GM12878 (cell line): ENCODE results near the gene CD34. TPM values are rescaled to one million over a fixed set of nuclear protein-coding genes. Genes with fewer than 3 reads are reported as not detected.
A peak's percentile ranks its signal among the peaks of the same experiment; 100 is the strongest.

Source experiments
- ATF7 ChIP-seq: fragments of 450-650 bp; IDR thresholded peaks from 2 replicates; pipeline ENCODE4 v1.6.1; 2016; ENCODE audit warnings: low read depth, mild to moderate bottlenecking
- BCL11A ChIP-seq: IDR thresholded peaks from 2 replicates; pipeline ENCODE4 v1.6.1; 2011; ENCODE audit warnings: low read depth, low read length
- BHLHE40 ChIP-seq, 2 experiments: fragments of 450-650 bp in 1 of 2; IDR thresholded peaks; 2 replicates each; pipeline ENCODE4 v1.6.1; 2011 to 2017; ENCODE audit warnings: low read depth in 2 of 2, borderline replicate concordance in 1 of 2, improper control_type of control experiment in 1 of 2, low read length in 1 of 2, mild to moderate bottlenecking in 1 of 2
- CBX3 ChIP-seq: fragments of 200-600 bp; sonication (generic); IDR thresholded peaks from 2 replicates; pipeline ENCODE4 v1.6.1; 2016; ENCODE audit warnings: low read depth, borderline replicate concordance
- EGR1 ChIP-seq, 2 experiments: IDR thresholded peaks; 1 replicate in 1 of 2; 2 replicates in 1 of 2; pipeline ENCODE4 v1.6.1; 2011 to 2012; ENCODE audit warnings: low read depth in 2 of 2, low read length in 2 of 2, borderline replicate concordance in 1 of 2, mild to moderate bottlenecking in 1 of 2, moderate library complexity in 1 of 2
- EP300 ChIP-seq, 2 experiments: fragments of 150-350 bp in 1 of 2; IDR thresholded peaks; 2 replicates each; pipeline ENCODE4 v1.6.1; 2011 to 2012; ENCODE audit warnings: low read depth in 2 of 2, low read length in 2 of 2, borderline replicate concordance in 1 of 2, improper control_type of control experiment in 1 of 2, inconsistent platforms in 1 of 2; ENCODE audit not compliant: control insufficient read depth in 1 of 2
- HSF1 ChIP-seq: fragments of 150-350 bp; IDR thresholded peaks from 2 replicates; pipeline ENCODE4 v1.6.1; 2014; ENCODE audit warnings: mild to moderate bottlenecking, low read depth, low read length
- NR2C1 ChIP-seq: fragments of 450-650 bp; IDR thresholded peaks from 2 replicates; pipeline ENCODE4 v1.6.1; 2017; ENCODE audit warnings: antibody characterized with exemption, mild to moderate bottlenecking, moderate library complexity
- SREBF1 ChIP-seq: IDR thresholded peaks from 2 replicates; pipeline ENCODE4 v1.6.1; 2012; ENCODE audit warnings: mild to moderate bottlenecking, low read length
- SUZ12 ChIP-seq: fragments of 200-600 bp; sonication (generic); IDR thresholded peaks from one replicate; pipeline ENCODE4 v1.6.1; 2018; ENCODE audit warnings: antibody characterized with exemption, mild to moderate bottlenecking; ENCODE audit not compliant: unreplicated experiment
- USF1 ChIP-seq: IDR thresholded peaks from 2 replicates; pipeline ENCODE4 v1.6.1; 2011; ENCODE audit warnings: borderline replicate concordance, low read depth, mild to moderate bottlenecking, moderate library complexity, mixed read lengths, low read length; ENCODE audit not compliant: insufficient read depth; ENCODE audit errors: extremely low read length
- ZNF592 ChIP-seq: fragments of 450-650 bp; IDR thresholded peaks from 2 replicates; pipeline ENCODE4 v1.6.1; 2017; ENCODE audit warnings: mild to moderate bottlenecking, moderate library complexity
- polyA plus RNA-seq, 11 experiments: library from polyadenylated mRNA; depleted of rRNA in 4 of 11; unstranded in 6 of 11; stranded (reverse) in 5 of 11; fragments of >200 nt; fragmentation: Nextera tagmentation in 4 of 11; fragmentation: Illumina TruSeq in 1 of 11; extraction: Ambion mirVana in 4 of 11; extraction: Trizol in 1 of 11; gene quantifications; 1 replicate in 1 of 11; 2 replicates in 10 of 11; pipeline versions ENCODE4 v1.2.1 to v1.2.3, GENCODE V29; 2011 to 2016; ENCODE audit warnings: inconsistent platforms in 2 of 11, missing spikeins in 2 of 11, low read depth in 1 of 11
- total RNA-seq, 4 experiments: library from RNA; depleted of rRNA in 3 of 4; stranded (reverse); fragments of >200 nt in 3 of 4; fragmentation: Illumina TruSeq in 1 of 4; extraction: Trizol in 1 of 4; gene quantifications; 2 replicates each; pipeline versions ENCODE4 v1.2.1 to v1.2.3, GENCODE V29; 2013 to 2021
- TF ChIP-seq, protein P1 (sequence below): fragments of 450-650 bp; IDR thresholded peaks from 2 replicates; pipeline ENCODE4 v1.6.1; 2017; ENCODE audit warnings: low read depth, mild to moderate bottlenecking, moderate library complexity
- TF ChIP-seq, protein P2 (sequence below): fragments of 450-650 bp; conservative IDR thresholded peaks from 2 replicates; pipeline ENCODE4 v1.6.1; 2017; ENCODE audit warnings: mild to moderate bottlenecking, moderate library complexity

The CD34 gene
- total and polyA plus RNA-seq, 10 of the 15 experiments (the other 5 are each of a cell fraction or from before 2014, with no cell fraction given), result under 0.01 to 0.08 (median 0.02) TPM; not detected in 6

GRCh38 chr1:207861442-207862177, 49.3 kb downstream of the CD34 start (continued):
- TF ChIP-seq, protein P1, sequence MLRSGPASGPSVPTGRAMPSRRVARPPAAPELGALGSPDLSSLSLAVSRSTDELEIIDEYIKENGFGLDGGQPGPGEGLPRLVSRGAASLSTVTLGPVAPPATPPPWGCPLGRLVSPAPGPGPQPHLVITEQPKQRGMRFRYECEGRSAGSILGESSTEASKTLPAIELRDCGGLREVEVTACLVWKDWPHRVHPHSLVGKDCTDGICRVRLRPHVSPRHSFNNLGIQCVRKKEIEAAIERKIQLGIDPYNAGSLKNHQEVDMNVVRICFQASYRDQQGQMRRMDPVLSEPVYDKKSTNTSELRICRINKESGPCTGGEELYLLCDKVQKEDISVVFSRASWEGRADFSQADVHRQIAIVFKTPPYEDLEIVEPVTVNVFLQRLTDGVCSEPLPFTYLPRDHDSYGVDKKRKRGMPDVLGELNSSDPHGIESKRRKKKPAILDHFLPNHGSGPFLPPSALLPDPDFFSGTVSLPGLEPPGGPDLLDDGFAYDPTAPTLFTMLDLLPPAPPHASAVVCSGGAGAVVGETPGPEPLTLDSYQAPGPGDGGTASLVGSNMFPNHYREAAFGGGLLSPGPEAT, result peak; percentile 77; the same call in 1 of the 2 replicates
- peak; percentile 58; the same call in 1 of the 2 replicates for TF ChIP-seq HSF1
- TF ChIP-seq ATF7, result peak; percentile 72
- no peak for TF ChIP-seq CBX3
- no peak for TF ChIP-seq SREBF1
- TF ChIP-seq BHLHE40 (IDR thresholded peaks at IDR 0.05; ENCODE audit: borderline replicate concordance in 1 of 2, low read depth in 2 of 2, low read length in 1 of 2), result peak; percentile 90 to 91
- TF ChIP-seq ZNF592, result peak; percentile 14; the same call in 1 of the 2 replicates
- peak; percentile 70 to 79 for TF ChIP-seq EP300 (IDR thresholded peaks at IDR 0.05; ENCODE audit: borderline replicate concordance in 1 of 2, control insufficient read depth in 1 of 2, low read depth in 2 of 2, low read length in 2 of 2)
- TF ChIP-seq, protein P2, sequence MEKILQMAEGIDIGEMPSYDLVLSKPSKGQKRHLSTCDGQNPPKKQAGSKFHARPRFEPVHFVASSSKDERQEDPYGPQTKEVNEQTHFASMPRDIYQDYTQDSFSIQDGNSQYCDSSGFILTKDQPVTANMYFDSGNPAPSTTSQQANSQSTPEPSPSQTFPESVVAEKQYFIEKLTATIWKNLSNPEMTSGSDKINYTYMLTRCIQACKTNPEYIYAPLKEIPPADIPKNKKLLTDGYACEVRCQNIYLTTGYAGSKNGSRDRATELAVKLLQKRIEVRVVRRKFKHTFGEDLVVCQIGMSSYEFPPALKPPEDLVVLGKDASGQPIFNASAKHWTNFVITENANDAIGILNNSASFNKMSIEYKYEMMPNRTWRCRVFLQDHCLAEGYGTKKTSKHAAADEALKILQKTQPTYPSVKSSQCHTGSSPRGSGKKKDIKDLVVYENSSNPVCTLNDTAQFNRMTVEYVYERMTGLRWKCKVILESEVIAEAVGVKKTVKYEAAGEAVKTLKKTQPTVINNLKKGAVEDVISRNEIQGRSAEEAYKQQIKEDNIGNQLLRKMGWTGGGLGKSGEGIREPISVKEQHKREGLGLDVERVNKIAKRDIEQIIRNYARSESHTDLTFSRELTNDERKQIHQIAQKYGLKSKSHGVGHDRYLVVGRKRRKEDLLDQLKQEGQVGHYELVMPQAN, result 0 out of 2 replicates have a peak, but pooled peaks have one; percentile 42
- TF ChIP-seq USF1, result no peak
- no peak for TF ChIP-seq SUZ12
- TF ChIP-seq EGR1 (IDR thresholded peaks at IDR 0.05; ENCODE audit: borderline replicate concordance in 1 of 2, low read depth in 2 of 2, low read length in 2 of 2), result no peak
- peak; percentile 55; the same call in 1 of the 2 replicates for TF ChIP-seq BCL11A
- TF ChIP-seq NR2C1, result no peak
